A172 (cell line): ENCODE measurements around the gene NUP88. TPM values are rescaled to one million over a fixed set of nuclear protein-coding genes. Genes with fewer than 3 reads are reported as not detected.
"Not testable (repeated sequence)": the region's sequence is repeated elsewhere in the genome, so short reads cannot be mapped to it uniquely, and the experiment has no call there.

Experiments used
- DNase-seq: peaks from one replicate; pipeline ENCODE4 v3.0.0-alpha.2; 2015; ENCODE audit warnings: low spot score
- total RNA-seq: library from RNA; depleted of rRNA; stranded (reverse); fragments of >200 nt; shearing (Covaris generic); gene quantifications from 2 replicates; pipeline ENCODE4 v1.2.3, GENCODE V29; 2014; rRNA removed

NUP88 gene
- 162 and 167 TPM in 2 replicates for total RNA-seq

DNA sequence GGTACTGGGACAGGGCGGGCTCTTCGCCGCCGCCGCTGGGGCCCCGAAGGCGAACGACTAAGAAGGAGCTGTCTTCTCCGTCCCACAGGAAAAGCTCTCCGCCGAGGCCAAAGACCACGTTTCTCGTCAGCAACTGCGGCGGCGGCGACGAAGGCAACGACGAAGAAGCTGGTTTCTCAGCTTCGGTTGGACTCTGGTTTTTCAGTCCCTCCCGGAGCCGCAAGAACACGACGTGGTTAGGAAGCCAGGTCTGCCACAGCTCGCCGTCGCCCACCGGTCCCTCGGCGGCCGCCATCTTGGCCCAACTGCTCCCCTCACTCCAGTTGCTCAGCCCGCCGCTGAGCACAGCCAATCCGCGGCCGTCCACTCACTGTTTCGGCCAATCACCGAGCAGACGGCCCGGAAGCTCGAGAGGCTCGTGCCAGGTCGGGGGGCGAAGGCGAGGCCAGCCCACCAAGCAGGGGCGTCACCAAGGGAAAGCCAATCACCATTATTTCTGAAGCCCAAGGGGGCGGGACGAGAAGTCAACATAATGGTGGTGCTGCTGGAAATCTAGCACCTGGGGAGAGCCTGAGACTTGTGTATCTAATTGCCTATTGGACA lies at the start of gene NUP88:
Gene NUP88 (minus strand): TSS at position 307 of the 603 bp plus-strand sequence. CDS start 12 bp downstream, at position 295.
- DNase-seq = peak; percentile 98

DNA sequence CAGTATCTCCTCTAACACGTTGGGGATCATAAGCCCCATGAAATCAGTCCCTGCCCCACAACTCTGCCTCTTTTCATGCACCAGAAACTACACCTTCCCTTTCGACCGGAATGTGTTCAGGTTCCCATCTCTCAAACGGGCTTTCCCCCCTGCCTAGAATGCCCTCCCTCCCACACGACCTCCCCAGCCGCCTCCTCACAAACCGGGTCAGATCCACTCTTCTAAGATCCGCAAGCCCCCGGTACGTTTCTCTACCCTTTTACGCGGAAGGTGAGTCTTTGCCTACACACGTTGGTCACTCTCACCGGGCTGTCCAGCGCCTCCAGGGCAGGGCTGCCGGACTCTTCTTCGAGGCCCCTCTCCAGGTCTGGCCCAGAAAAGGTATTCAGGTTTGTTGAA lies 48.6 kb upstream of the NUP88 start:
- no peak for DNase-seq

DNA sequence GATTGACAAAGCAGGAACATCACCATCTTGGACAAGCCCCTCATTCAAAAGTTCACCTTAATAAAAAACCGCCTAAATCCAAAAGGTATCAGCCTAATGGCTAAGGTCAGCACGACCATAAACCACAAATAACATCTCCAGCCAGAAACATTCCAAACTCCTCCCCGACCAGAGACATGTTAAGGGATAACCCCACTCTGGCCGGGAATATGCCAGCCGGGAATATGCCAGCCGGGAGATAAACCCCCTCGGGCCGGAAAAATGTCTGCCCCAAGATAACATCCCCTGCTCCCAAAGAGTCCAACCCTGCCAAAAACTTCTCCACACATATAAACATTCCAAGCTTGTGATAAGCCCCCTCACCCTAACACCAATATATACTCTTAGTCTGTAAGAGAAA lies 48.0 kb upstream of the NUP88 start:
- peak; percentile 3 for DNase-seq

DNA sequence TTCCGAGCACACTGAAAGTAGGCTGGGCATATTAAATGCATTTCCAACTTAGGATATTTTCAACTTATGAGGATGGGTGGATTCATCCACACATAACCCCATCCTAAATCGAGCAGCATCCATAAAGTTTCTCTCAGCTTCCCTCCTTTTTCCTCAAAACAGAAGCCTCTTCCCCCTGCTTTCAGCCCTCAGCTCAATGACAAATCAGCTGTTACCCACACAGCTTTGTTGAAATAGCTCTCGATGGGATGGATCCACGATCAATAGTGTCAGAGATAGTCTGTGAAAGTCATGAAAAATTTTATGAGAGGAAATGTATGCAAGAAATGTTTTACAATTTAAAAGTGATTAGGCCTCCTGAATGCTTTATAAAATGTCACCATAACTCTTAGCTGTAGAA lies 46.8 kb upstream of the NUP88 start:
- DNase-seq = no peak

DNA sequence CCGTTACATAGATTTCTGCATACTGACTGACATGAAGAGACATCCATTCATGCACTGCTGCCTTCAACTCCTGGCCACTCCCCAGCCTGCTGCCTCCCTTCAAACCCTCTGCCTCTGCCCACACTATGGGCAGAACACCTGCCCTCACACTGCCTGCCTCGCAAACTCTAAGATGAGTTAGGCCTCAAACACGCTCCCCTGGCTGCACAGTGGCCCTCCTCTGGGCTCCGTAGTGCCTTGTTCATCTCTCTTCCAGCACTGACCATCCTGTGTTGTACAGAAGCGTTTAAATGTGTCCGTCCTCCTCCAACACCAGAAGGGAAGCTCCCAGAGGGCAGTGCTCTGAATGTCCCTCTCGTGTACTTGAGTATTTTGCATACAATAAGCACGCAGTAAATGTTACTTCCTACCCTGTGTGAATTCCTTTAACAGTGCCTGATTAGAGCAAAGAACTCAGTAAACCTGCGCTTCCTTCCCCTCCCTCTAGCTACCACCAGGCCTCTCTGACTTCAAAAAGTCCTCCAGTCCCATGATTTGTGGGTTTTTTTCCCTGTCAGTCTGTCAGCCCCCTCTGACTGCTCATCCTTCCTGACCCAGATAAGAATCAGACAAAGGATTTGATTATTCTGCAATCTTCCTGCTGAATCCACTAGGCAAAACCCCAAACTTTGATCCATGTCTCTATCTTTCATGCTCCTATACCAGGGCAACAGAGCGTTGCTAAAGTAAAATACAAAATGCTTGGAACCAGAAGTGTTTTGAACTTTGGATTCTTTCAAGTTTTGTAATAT lies 45.5 kb upstream of the NUP88 start:
- DNase-seq = no peak

DNA sequence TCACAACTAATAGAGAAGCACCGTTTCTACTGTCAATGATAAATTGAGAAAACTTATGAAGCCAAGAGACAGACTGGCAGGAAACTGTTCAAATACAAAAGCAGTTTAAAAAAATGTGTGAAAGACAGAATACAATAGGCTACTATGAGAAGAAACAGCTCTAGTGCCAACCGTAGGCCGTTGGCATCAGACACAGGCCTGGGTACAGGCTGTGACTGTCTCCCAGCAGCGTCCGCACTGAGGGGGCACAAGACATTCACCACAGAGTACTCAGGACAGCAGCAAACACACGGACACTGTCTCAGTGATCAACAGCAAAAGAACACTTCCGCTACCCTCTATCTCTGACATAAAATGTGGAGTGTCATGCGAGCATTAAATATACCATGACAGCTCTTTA lies 27.3 kb upstream of the NUP88 start:
- DNase-seq = no peak

DNA sequence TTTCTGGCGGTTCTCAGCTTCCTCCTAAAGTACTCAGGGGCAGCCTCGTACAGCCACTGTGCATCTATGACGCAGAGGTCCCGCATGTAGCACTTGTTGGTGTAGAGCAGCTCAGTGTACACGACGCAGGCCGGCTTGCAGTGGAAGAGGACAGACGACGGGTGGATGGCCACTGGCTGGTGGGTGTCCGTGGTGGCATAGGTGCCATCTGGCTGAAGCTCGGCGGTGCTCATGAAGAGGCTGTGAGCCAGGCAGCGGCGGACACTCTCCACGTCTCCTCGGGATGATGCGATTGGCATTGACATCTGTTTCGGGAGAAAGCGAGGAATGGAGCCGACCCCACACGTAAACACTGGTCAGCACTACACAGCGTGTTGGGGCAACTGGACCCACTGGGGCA lies 24.7 kb upstream of the NUP88 start:
- no peak for DNase-seq

DNA sequence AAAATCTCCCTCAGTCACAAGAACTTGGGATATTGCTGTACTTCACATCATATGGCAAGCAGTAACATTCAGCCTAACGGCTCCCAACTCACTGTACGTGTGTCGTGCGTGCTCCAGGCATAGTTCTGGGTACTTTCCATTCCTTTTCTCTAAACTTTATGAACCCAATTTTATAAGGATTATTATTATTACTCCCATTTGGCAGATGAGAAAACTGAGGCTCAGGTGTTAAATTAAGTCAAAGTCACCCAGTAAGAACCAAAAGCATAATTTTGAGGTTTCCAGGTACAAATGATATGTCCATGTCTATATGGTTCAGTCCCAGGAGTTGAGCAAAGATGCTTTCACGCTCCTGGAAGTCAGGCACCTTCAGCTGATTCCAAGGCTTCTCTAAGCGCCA lies 24.3 kb upstream of the NUP88 start:
- no peak for DNase-seq

DNA sequence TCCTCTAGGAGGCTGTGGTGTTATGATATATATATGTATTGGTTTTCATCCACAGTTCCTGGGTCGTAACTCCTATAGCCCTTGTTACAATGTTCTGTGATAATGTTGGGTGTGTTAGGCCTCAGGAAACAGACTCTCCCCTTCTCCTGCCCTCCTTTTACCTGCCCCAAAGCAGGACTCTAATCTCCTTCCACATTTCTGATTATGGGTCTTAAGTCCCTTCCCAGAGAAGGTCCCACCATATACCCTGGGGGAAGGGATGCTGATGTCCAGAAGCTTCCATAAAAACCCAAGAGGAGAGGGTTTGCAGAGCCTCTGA lies 19.9 kb upstream of the NUP88 start:
- DNase-seq = no peak

DNA sequence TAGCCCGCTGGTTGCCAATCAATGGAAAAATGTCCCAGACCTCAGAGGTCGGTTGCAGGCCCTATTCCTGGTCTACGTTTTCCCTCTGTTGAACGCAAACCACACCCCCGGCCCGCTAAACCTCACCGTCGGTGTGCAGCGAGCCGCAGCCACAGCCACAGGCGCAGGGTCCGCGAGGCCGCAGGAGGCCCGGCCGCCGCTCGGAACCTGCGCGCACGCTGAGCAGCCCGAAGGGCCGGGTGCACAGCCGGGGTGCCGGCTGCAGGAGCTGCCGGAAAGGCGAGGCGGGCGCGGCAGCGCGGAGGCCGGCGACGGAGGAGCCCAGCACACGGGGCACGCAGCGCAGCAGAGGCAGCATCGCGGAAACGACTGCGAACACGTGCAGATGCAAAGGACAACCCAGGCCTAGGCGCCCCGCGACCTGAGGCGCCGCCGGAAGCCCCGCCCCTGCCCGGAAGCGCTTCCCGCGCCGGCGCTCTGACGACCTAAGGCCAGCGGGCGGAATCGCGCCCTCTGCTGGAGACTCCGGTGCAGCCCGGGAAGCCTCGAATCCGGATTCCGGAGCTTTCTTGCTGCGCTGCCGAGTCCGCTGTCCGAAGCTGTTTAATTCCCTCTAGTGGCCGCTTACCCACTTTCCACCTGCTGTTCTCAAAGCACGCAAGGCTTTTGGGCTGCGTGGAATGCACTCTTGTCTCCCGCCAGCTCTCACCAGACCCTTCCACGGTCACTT lies 19.4 kb upstream of the NUP88 start, which contains the start of gene C1QBP:
Gene C1QBP (minus strand): TSS at position 440 of the 730 bp plus-strand sequence. CDS start 82 bp downstream, at position 358.
- DNase-seq = peak; percentile 92

DNA sequence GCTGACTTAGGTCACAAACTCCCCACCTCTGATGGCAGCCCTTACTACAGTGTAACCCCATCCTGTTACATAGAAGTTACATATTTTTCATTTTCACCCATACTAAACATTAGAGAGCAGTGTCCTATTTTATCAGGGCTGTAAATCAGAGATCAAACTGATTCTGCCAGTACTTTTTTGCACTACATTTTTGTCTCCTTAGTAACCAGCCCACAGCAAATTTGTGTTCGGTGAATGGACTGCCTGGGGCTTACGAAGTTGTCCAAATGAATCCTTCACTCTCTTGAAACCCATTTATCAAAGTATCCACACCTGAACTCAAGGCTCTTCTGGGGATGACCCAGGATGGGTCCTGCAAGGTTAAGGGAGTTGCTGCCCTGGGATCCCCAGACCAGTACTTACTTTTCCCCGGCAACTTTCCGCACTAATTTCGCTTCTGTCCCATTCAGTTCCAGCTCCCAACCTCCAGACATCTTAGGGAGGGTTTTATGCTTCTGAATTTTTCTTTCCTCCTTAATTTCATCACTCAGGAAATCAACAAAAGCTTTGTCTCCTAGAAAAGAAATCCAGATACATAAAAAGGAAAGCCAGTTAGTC lies 18.4 kb upstream of the NUP88 start:
- peak; percentile 13 for DNase-seq

DNA sequence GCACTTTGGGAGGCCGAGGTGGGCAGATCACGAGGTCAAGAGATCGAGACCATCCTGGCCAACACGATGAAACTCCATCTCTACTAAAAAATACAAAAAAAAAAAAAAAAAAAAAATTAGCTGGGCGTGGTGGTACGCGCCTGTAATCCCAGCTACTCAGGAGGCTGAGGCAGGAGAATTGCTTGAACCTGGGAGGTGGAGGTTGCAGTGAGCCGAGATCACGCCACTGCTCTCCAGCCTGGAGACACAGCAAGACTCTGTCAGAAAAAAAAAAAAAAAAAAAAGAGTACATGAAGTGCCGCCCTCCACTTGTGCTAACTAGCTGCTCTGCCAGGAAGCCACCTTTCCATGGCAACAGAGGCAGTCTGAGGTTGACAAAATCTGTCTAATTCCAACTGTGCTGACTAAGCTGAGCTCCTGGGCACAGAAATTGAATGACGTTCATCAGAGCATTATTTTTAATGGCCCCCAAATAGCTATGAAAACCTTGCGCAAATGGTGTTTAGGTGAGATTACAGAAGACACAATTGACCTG lies 16.4 kb upstream of the NUP88 start:
- peak; percentile 32 for DNase-seq

DNA sequence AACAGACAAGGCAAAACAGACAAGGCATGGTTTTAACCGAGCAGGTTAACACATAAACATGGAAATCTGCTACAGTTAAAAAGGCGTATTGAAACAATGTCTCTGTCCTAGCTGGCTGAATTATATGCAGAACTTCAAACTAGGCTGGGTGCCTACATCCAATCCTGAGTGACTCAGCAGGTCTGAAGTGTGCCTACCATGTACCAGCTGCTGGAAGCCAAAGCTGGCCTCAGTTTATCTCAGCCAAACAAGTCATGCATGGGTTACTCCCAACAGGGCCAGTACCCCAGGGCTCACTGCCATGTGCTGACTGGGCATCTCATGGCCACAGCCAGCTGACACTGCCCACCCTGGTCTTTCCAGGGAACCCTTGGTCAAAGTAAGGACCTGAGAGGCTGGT lies 15.5 kb upstream of the NUP88 start:
- no peak for DNase-seq

DNA sequence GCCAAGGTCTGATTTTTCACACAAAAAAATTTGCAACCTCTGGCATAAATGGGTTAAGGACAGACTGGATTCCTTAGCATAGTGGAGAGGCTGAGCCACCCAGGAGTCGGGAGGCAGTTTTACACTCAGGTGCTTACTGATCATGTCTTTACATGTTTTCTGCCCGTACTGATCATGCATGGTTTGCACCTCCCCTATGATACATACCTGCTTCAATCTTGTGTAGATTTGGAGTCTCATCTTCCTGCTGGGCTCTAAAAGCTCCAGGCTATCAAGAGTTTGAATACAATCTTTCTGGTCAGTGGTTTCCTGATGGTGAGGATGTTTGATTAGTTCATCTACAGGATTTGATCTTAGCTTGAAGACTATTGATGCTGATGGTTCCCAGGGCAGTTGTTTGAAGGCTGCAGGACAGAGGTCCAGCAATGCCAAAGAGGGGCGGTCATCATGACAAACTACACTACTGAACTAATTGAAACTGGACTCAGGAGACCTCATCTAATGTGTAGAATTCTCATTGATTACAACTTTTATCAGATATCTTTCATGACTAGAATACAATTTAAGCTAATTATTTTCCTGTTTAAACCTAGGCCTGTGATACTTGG lies 12.6 kb upstream of the NUP88 start:
- DNase-seq = no peak

DNA sequence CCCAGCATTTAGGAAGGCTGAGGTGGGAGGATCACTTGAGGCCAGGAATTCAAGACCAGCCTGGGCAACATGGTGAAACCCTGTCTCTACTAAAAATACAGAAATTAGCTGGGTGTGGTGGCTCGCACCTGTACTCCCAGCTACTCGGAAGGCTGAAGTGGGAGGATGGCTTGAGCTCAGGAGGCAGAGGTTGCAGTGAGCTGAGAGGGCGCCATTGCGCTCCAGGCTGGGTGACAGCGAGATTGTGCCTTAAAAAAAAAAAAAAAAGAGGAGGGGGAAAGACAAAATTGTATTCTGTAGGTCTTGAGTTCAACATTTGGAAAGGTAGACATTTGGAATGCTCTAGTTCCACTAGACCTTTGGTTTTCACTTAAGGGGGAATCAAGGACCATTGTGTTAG lies 11.8 kb upstream of the NUP88 start:
- DNase-seq = not testable (repeated sequence)

DNA sequence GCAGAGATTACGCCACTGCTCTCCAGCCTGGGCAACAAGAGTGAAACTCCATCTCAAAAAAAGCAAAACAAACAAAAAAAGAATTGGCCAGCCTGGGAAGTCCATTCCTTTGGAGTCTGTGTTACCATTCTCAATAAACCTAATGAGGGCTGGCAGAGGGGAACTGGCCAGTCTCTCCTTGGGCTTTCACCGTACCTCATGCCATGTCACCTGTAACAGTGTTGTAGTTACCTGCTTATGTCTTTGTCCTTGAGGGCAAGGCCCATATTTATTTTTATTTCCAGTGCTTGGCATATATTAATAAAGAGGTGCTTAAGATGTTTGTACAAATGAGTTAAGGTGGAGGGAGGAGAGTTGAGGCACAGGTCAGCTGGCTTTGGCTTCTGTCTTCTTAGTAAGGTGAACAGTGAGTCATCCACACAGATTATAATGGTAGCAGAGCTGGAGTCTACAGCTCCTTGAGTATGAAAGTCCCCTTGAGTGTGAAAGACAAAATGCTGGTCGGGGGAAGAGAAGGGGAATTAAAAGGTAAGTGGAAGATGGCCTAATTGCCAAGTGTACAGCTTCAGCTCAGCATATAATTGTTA lies 11.0 kb upstream of the NUP88 start:
- no peak for DNase-seq

DNA sequence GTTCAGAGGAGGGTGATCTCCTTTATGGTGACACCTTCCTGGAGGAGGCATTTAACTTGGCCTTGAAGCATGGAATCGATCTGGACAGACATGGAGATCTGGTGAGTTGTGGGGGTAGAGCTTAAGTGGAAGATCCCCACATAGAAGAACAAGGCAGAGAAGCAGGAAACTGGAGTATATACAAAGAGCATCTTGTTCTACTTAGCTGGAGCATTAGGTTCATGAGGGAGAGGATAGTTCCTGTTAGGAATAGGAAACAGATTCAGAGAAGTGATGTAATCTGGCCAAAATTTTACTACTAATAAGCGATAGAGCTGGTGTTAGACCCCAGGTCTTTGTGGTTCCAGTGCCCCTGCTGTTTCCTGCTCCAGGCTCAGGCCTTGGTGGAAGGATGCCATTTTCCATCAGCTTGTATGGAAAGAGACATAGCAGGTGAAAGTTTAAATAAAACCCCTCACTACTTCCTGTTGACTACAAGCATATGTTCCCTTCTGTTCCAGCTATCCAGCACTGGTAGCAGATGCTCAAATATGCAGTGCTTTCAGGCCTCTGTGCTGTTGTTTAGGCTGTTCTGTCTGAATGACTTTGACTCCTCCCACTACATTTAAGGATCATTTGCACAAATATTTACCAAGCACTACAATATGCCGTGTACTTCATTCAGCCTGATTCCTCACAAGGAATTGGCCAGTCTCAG lies 9.9 kb upstream of the NUP88 start:
- no peak for DNase-seq

DNA sequence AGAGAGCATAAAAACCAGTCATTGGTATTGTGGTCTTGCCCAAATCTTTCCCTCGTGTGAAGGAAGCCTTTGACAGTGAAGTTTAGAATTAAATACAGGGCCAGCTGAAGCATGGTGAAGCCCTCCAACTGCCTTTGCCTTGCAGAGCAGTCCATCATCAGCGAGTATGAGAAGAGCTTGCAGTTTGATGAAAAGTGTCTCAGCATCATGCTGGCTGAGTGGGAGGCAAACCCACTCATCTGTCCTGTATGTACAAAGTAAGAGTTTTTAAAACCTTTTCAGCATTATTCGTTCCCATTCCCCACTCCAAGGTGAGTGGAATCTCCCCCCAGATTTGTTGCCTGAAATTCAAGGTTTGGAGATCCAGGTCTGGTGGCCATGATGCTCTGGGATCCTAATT lies 6.4 kb upstream of the NUP88 start:
- no peak for DNase-seq

DNA sequence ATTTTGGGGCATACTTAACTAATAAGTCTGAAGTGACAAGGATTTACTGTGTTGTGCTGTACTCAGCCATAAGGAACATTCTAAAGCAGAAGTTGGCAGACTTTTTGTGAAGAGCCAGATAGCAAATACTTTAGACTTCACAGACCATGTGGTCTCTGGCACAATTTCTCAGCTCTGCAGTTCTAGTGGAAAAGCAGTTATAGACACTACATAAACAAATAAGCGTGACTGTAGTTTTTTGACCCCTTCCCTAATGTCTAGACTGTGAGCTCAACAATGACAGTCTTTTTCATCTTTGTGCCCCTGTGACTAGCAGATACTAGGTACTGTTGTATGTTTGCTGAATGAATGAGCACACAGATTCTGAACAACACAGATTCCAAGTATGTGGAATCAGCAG lies 5.4 kb upstream of the NUP88 start:
- DNase-seq = no peak

DNA sequence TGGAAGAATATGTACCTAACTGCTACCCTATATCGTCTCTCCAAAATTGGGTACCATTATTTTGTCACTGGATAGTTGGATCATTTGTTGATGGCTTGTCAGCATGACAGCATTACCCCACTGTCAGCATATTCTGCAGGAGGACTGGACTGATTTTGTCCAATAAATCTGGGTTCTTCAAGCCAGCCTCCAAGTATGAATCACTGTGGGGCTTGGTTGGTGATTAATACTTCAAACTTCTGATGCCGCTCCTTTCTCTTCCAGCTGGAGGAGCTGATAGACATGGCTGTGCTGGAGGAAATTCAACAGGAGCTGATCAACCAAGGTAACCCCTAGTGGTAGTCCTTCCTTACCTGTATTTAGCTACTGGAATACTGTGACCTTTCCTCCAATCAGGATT lies 3.0 kb upstream of the NUP88 start:
- DNase-seq = peak; percentile 86
